Mesothelial cell of epicardium (in vitro differentiated cells): ENCODE results near the gene LRRC10B. TPM values are rescaled to one million over a fixed set of nuclear protein-coding genes. Genes with fewer than 3 reads are reported as not detected.

Experiments used
- DNase-seq, 2 experiments: peaks; one replicate each; pipeline ENCODE4 v3.0.0; 2021; ENCODE audit warnings: low spot score in 2 of 2; ENCODE audit not compliant: unreplicated experiment in 2 of 2
- H3K27ac Mint-ChIP-seq: 2 replicates; pipeline ENCODE4 v1.8.0; 2021; ENCODE audit warnings: mixed read lengths
- H3K27me3 Mint-ChIP-seq: 2 replicates; pipeline ENCODE4 v1.8.0; 2021; ENCODE audit warnings: low read depth, mixed read lengths
- H3K36me3 Mint-ChIP-seq: 2 replicates; pipeline ENCODE4 v1.8.0; 2021; ENCODE audit warnings: mixed read lengths
- H3K4me1 Mint-ChIP-seq: 2 replicates; pipeline ENCODE4 v1.8.0; 2021; ENCODE audit warnings: mixed read lengths
- H3K4me3 Mint-ChIP-seq: 2 replicates; pipeline ENCODE4 v1.8.0; 2021; ENCODE audit warnings: mild to moderate bottlenecking, moderate library complexity, mixed read lengths
- H3K9me3 Mint-ChIP-seq: 2 replicates; pipeline ENCODE4 v1.8.0; 2021; ENCODE audit warnings: mixed read lengths
- CTCF ChIP-seq: fragments of 200-600 bp; sonication (generic); IDR thresholded peaks from one replicate; pipeline ENCODE4 v1.5.0; 2021; ENCODE audit warnings: antibody characterized with exemption; ENCODE audit not compliant: unreplicated experiment
- total RNA-seq: library from RNA; stranded (reverse); gene quantifications from 3 replicates; pipeline ENCODE4 v1.2.1, GENCODE V29; 2021

Gene LRRC10B
- total RNA-seq, 1 donor from 2014 or later, result 0.16 TPM

GRCh38 chr11:61543606-61544306 is 35.2 kb downstream of the LRRC10B start:
- H3K36me3 Mint-ChIP-seq, result no peaks in the 10 kb centered on the region
- peaks cover 37% of the 10 kb centered on the region for H3K4me1 Mint-ChIP-seq
- no peak overlapping the region for H3K27ac Mint-ChIP-seq
- H3K27me3 Mint-ChIP-seq, result no peaks in the 10 kb centered on the region
- H3K9me3 Mint-ChIP-seq, result no peaks in the 10 kb centered on the region
- no peak for TF ChIP-seq CTCF
- no peak for DNase-seq
- no peak overlapping the region for H3K4me3 Mint-ChIP-seq

- no peak for DNase-seq
- TF ChIP-seq CTCF, result no peak
- Mint-ChIP-seq H3K4me1 (peaks cover 35% of the 10 kb centered on the region), H3K36me3 (no peaks in the 10 kb centered on the region), H3K27me3 (no peaks in the 10 kb centered on the region), H3K27ac (no peak overlapping the region), H3K4me3 (no peak overlapping the region), H3K9me3 (no peaks in the 10 kb centered on the region)
These were observed 35.9 kb downstream of the LRRC10B start for GRCh38 chr11:61544466-61544865.

GRCh38 chr11:61545341-61545740 is 36.8 kb downstream of the LRRC10B start:
- no peaks in the 10 kb centered on the region for H3K27me3 Mint-ChIP-seq
- no peaks in the 10 kb centered on the region for H3K9me3 Mint-ChIP-seq
- DNase-seq, result no peak
- H3K4me1 Mint-ChIP-seq, result peaks cover 29% of the 10 kb centered on the region
- no peak for TF ChIP-seq CTCF
- no peak overlapping the region for H3K4me3 Mint-ChIP-seq
- H3K27ac Mint-ChIP-seq, result no peak overlapping the region
- H3K36me3 Mint-ChIP-seq, result no peaks in the 10 kb centered on the region

- no peaks in the 10 kb centered on the region for H3K36me3 Mint-ChIP-seq
- no peak for DNase-seq
- no peaks in the 10 kb centered on the region for H3K9me3 Mint-ChIP-seq
- no peaks in the 10 kb centered on the region for H3K27me3 Mint-ChIP-seq
- no peak overlapping the region for H3K27ac Mint-ChIP-seq
- H3K4me1 Mint-ChIP-seq, result peaks cover 27% of the 10 kb centered on the region
- no peak overlapping the region for H3K4me3 Mint-ChIP-seq
- TF ChIP-seq CTCF, result no peak
These were observed 37.4 kb downstream of the LRRC10B start for GRCh38 chr11:61545921-61546320.

- TF ChIP-seq CTCF, result no peak
- Mint-ChIP-seq H3K27me3 (no peaks in the 10 kb centered on the region), H3K4me1 (peaks cover 21% of the 10 kb centered on the region), H3K9me3 (no peaks in the 10 kb centered on the region), H3K4me3 (peak overlapping the region; percentile 49), H3K27ac (no peak overlapping the region), H3K36me3 (no peaks in the 10 kb centered on the region)
- DNase-seq, result no peak
These were observed 38.1 kb downstream of the LRRC10B start for GRCh38 chr11:61546663-61547062.
